Activated T-cell treated with anti-CD3 and anti-CD28 coated beads for 1 hour (primary cell): ENCODE data around the gene CTSE.
"Not testable (repeated sequence)": the region's sequence is repeated elsewhere in the genome, so short reads cannot be mapped to it uniquely, and the experiment has no call there.

Source experiments
- DNase-seq: peaks from one replicate; pipeline ENCODE4 v3.0.0-alpha.2; 2020; ENCODE audit warnings: low read depth

CTSE gene

DNA sequence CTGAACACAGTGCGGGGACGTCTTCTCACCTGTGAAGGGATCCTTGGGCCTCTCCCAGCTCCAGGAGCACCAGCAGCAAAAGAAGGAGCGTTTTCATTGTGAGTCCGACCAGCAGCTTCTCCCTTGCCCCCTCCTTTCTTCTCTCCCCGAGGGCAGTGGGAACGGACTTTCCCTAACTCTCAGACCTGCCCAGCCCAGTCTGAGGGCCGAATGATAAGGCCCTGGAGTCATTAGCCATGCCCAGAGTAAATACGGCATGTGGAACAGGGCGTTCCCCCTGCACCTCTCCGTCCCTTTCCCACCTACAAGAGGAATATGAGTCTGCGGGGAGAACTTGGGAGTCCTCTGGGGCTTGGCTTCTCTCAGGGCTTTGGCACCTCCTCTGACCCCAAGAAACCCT, at the start of gene CTSE:
TSS of gene CTSE (minus strand) at position 201 of the 400 bp plus-strand sequence. CDS start at position 97, 104 bp downstream.
- no peak for DNase-seq

DNA sequence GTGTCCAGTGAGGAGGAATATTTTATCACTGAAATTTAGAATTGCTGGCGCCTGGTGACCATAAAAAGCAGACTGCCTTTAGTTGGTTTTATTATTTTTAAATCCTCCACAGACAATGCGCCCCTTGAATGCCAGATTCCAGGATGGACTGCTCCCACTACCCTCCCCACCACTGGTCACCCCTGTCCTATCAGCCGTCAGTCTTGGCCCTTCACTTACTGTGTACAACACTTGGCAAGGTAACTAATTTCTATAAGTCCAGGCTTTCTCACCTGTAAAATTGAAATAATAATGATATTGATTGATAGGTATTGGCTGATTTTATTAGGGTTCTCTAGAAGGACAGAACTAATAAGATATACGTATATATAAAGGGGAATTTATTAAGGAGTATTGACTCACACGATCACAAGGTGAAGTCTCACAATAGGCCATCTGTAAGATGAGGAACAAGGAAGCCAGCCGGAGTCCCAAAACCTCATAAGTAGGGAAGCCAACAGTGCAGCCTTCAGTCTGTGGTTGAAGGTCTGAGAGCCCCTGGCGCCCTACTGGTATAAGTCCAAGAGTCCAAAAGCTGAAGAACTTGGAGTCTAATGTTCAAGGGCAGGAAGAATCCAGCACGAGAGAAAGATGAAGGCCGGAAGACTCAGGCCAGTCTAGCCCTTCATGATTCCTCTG, 47.1 kb upstream of the CTSE start:
- DNase-seq: no peak

DNA sequence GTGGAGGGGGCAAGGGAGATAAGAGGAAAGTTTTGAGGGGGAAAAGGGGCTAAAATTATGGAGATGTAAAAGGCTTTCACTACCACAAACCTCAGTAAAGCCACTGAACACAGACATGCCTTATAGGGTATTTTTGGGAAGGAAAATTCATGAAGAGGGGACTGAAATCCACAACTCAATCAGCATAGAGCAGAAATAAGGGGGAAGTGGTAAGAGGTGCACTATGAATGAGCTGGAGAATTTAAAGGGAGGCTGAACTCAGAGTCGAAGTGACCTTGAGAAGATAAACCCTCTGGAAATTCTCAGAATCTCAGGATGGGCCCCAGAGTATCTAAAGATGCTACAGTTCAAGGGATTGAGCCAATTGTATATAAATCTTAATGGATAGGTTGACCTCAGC, 44.6 kb upstream of the CTSE start:
- no peak for DNase-seq

DNA sequence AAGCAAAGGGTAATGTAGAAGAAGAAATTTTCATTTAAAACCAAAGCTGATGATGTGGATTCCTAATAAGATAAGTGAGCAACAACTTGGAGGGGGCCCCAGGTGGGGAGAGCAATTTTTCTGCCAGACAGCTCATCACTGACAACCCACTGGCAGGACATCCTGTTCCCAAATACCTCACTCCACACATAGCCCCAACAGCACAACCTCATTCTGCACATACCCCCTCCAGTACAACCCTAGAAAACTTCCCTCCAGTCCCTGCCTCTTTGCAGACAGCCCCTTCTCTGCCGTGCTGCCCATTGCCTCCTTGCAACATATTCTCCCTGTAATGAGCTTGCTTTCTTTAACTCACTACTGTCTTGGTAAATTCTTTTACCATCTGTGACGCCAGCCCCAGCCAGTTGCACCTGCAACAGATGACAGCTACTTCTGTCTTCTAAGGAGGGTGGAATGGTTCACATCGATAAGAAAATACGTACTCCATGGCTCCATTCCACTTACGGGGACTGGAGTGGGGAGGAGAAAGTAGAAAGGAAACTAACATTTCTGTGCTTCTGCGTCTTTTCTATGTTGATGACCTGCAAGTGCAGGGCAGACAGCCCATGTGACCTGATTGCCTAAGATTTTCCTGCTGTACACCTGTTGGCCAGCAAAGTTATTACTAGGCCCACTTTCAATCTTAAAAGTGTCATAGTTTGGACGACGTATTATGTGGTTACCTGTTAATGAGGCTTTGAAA, 44.0 kb upstream of the CTSE start:
- no peak for DNase-seq

GRCh38 chr1:206066479-206067171, 42.9 kb upstream of the CTSE start:
- no peak for DNase-seq

DNA sequence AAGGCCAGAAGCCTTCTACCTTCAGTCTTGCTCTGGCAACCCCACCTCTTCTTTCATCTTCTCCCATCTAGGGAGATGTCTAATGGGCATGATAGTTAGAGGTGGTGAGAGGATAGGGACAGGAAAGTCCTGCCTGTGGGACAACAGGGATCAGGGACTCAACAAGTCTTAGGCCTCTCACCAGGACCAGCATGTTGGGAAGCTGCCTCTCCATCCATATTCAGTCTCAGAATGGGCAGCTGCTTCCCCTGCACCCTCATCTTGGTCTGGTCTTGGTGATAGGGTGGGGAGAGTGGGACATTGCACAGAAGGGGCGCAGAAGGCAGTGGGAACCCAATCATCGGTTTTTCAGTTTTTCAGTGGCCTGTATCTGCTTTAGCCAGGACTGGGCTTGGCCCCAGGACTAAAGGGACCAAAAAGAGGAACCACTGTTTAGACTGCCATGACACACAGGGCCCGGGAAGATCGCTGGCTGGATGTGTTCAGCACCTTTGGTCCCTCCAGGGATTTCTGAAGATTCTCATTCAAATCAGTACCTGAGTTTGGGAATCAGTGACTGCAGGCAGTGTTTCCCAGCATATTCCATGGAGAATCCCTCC, 42.0 kb upstream of the CTSE start:
- DNase-seq: no peak

DNA sequence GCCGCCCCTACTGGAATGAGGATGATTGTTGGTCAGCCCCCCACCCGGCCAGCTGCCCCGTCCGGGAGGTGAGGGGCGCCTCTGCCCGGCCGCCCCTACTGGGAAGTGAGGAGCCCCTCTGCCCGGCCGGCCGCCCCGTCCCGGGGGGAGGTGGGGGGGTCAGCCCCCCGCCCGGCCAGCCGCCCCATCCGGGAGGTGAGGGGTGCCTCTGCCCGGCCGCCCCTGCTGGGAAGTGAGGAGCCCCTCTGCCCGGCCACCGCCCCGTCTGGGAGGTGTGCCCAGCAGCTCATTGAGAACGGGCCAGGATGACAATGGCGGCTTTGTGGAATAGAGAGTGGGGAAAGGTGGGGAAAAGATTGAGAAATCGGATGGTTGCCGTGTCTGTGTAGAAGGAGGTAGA, 40.8 kb upstream of the CTSE start:
- DNase-seq: not testable (repeated sequence)

DNA sequence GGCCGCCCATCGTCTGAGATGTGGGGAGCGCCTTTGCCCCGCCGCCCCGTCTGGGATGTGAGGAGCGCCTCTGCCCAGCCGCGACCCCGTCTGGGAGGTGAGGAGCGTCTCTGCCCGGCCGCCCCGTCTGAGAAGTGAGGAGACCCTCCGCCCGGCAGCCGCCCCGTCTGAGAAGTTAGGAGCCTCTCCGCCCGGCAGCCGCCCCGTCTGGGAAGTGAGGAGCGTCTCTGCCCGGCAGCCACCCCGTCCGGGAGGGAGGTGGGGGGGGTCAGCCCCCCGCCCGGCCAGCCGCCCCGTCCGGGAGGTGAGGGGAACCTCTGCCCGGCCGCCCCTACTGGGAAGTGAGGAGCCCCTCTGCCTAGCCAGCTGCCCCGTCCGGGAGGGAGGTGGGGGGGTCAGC, 40.3 kb upstream of the CTSE start:
- DNase-seq: not testable (repeated sequence)

- no peak for DNase-seq
These were observed 38.8 kb upstream of the CTSE start for GRCh38 chr1:206062464-206062863.

DNA sequence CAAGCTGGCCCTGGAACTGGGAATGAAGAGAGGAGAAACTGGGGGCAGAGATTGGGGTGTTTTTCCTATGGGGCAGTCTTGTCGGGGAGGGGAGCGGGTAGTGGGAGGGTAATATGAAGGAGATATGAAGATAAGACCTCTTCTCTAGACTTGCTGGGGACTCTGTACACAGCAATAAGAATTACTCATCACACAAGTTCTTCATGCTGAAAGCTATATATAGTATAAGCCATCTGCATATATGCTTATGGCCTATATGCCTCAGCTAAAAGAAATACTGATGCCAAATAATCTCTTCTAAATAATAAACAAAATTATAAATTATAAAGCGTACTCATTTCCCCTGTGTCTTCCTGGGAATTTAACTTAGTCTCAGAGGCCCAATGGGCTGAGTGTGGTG, 37.1 kb upstream of the CTSE start:
- no peak for DNase-seq

- DNase-seq: no peak
These were observed 35.7 kb upstream of the CTSE start for GRCh38 chr1:206059355-206059915.

DNA sequence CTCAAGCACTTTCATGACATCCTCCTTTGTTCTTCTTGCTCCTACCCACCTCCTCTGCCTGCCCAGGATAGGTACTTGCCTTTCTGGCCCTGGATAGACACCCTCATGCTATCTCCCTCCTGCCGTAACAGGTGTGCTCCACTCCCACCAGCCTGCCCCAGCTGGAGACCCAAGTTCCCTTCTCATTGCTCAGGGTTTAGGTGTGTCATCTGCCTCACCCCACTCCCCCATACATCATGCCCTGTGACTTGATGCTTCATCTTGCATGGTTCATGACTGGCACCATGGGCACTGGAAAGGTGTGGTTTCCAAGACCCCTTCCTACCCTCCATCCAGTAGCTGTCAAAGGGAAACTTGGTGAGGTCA, 35.2 kb upstream of the CTSE start:
- no peak for DNase-seq

GRCh38 chr1:206058289-206058926, 34.7 kb upstream of the CTSE start:
- not testable (repeated sequence) for DNase-seq

DNA sequence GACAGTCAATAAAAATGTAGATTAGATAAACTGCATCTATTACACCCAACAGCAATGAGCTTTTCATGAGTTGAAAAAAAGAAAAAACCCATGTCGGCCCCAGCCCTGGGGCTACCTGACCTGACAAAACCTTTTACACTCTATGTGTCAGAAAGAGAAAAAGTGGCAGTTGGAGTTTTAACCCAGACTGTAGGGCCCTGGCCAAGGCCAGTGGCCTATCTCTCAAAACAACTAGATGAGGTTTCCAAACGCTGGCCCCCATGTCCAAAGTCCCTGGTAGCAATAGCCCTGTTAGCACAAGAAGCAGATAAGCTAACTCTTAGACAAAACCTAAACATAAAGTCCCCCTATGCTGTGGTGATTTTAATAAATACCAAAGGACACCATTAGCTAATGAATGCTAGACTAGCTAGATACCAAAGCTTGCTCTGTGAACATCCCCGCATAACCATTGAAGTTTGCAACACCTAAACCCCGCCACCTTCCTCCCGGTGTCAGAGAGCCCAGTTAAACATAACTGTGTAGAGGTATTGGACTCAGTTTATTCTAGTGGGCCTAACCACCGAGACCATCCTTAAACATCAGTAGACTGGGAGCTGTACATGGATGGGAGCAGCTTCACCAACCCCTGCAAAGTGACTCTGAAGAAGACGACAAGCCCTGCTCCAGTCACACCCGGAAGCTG, 32.1 kb upstream of the CTSE start:
- DNase-seq: not testable (repeated sequence)

DNA sequence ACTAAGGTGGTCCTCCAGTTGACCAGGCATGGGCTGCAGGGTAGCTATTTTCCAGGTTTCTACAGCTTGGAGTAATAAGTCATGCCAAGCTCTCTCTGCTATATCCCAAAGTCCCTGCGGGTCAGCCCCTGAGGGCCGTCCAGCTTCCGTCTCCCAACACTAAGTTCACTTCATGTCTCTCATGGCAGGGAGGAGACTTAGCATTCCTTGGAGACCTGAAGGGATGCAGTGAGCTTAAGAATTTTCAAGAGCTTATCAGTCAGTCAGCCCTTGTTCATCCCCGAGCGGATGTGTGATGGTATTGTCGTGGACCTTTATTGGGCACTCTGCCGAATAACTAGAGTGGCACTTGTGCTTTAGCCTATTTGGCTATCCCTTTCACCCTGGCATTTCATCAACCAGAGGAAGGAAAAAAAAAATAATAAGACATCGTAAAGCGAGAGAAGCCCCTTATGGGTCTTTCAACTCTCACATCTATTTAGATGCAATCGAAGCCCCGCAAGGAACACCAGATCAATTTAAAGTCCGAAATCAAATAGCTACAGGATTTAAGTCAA, 31.5 kb upstream of the CTSE start:
- not testable (repeated sequence) for DNase-seq

DNA sequence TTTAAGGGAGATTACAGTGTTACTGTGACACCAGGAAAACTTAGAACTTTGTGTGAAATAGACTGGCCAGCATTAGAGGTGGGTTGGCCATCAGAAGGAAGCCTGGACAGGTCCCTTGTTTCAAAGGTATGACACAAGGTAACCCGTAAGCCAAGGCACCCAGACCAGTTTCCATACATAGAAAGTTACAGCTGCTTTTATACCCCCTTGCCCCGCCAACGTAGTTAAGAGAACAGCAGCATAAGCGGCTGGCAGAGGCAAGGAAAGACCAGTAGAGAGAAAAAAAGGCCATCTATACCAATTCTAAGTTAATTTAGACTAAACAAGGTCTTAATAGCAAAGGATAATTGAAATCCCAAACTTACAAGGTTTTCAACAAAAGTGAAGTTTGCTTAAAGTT, 29.9 kb upstream of the CTSE start:
- DNase-seq: not testable (repeated sequence)

DNA sequence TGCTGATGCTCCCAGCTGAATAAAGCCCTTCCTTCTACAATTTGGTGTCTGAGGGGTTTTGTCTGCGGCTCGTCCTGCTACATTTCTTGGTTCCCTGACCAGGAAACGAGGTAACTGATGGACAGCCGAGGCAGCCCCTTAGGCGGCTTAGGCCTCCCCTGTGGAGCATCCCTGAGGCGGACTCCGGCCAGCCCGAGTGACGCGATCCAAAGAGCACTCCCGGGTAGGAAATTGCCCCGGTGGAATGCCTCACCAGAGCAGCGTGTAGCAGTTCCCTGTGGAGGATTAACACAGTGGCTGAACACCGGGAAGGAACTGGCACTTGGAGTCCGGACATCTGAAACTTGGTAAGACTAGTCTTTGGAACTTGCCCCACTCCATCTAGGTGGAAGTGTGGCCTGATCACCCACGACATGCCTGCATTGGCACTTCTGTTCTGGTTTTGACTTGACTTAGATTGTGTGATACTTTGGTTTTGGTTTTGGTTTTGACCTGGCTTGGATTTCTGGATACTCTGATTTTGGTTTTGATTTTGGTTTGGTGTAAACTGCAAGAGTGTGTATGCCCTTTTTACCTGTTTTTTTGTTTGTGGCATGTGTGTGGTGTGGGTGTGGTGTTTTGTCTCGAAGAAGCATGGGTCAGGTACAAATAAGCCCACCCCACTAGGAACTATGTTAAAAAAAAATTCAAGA, 29.4 kb upstream of the CTSE start, which contains the start of gene RHEX:
TSS of gene RHEX (plus strand) at position 255 of the 692 bp plus-strand sequence. CDS start 44,656 bp downstream, outside the sequence.
- not testable (repeated sequence) for DNase-seq

DNA sequence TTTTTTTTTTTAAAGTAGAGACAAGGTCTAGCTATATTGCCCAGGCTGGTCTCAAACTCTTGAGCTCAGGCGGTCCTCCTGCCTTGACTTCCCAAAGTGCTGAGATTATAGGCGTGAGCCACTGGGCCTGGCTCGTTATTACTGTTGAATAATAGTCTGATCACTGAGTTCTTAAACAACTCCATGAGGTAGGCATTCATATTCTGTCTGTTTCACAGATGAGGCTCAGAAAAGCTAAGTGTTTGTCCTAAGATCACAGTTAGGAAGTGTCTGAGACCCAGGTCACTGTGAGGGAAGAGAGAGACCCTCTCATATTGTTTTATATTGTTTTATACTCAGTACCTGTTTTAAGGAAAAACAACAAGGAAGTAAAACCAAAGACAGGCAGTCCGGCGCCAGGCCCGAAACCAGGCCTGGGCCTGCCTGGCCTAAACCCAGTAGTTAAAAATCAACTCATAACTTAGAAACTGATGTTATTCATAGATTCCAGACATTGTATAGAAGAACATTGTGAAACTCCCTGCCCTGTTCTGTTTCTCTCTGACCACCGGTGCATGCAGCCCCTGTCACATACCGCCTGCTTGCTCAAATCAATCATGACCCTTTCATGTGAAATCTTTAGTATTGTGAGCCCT, 28.7 kb upstream of the CTSE start:
- DNase-seq: not testable (repeated sequence)

DNA sequence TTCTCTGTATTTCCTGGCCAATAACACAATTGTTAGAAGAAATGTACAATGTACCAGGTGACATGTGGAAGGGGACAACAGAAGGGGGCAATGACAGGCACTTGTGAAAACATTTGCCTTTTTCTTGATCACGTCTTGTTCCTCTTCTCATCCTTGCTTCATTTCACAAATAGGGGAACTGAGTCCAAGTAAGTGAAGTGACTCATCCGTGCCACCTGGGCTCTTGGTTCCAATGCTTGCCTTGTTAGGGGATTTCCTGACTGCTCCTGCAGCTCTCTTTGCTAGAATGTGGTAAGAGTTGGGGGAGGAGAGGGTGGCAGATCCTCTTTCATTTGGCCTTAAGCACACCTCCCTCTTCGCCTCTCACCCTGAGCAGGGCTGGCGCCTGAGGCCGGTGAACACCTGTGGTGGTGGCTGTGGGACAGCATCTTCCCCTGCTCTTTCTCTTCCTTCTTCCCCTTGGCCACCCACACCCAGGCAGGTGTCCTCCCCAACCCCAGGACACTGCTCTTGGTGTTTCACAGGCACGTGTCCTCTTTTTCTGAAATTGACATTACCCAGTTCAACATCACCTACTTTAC, 27.1 kb upstream of the CTSE start:
- peak; percentile 8 for DNase-seq
